ENCODE data around the gene EP300. TPM values are rescaled to one million over a fixed set of nuclear protein-coding genes. Genes with fewer than 3 reads are reported as not detected.

EP300 gene
- total RNA-seq, 1 donor from 2014 or later: 57.9 TPM

DNA sequence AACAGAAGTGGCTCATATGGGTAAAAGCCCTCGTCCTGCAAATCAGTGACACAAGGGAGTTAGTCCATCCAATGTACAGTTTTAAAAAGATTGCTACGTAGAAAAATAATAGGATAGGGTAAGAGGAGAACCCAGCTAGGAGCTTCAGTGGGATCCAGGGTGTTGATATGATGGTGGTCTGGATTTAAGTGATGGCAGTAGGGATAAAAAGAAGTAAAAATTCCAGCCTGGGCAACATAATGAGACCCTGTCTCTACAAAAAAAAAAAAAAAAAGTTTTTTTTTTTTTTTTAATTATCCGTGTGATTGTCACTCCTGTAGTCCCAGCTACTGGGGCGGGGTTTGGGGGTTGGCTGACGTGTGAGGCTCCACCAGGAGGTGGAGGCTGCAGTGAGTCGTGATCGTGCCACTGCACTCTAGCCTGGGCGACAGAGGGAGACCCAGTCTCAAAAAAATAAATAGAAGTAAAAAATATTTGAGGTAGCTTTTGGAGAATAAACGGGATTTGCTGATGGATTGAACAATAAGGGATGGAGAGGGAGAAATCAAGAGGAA lies 105.7 kb downstream of the EP300 start:
- H2AFZ ChIP-seq (replicated peaks): peak overlapping the region; percentile 79
- H3K27ac Mint-ChIP-seq: no peak overlapping the region

DNA sequence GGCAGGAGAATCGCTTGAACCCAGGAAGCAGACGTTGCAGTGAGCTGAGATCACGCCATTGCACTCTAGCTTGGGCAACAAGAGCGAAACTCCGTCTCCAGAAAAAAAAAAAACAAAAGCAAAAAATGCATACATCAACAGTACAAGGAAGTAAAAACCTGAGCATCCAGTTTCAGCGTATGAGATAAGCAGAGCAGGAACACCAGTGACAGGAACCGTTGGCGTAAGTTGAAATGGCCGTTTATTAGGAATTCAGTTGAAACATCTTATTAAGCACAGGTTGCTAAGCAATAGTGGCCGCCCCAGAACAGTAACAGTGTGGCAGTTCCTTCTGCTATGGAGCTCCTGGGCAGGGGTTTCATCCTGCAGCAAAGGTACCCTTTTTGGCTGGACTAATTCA lies 108.7 kb downstream of the EP300 start:
- Histone ChIP-seq H3K4me3 (no peak overlapping the region), H3K27me3 (peaks cover 73% of the 10 kb centered on the region), H3K79me2 (ENCODE audit: low read depth) (peaks cover 10% of the 10 kb centered on the region), H3K4me1 (peaks cover 4% of the 10 kb centered on the region), H3K36me3 (no peaks in the 10 kb centered on the region), H3F3A (ENCODE audit: low read depth) (peaks cover 28% of the 10 kb centered on the region), H4K20me1 (ENCODE audit: low read depth) (no peaks in the 10 kb centered on the region), H2AFZ (replicated peaks) (no peak overlapping the region), H3K9ac (no peak overlapping the region), H3K9me3 (ENCODE audit: low read depth) (no peaks in the 10 kb centered on the region), H3K27ac (no peak overlapping the region), H3K4me2 (no peak overlapping the region)
- TF ChIP-seq EZH2phosphoT487 (IDR thresholded peaks at IDR 0.05) (no peak), EZH2 (IDR thresholded peaks at IDR 0.05) (no peak)
- TF ChIP-seq, protein P1, sequence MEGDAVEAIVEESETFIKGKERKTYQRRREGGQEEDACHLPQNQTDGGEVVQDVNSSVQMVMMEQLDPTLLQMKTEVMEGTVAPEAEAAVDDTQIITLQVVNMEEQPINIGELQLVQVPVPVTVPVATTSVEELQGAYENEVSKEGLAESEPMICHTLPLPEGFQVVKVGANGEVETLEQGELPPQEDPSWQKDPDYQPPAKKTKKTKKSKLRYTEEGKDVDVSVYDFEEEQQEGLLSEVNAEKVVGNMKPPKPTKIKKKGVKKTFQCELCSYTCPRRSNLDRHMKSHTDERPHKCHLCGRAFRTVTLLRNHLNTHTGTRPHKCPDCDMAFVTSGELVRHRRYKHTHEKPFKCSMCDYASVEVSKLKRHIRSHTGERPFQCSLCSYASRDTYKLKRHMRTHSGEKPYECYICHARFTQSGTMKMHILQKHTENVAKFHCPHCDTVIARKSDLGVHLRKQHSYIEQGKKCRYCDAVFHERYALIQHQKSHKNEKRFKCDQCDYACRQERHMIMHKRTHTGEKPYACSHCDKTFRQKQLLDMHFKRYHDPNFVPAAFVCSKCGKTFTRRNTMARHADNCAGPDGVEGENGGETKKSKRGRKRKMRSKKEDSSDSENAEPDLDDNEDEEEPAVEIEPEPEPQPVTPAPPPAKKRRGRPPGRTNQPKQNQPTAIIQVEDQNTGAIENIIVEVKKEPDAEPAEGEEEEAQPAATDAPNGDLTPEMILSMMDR (IDR thresholded peaks at IDR 0.05): no peak
- DNase-seq (ENCODE audit: low spot score): no peak
- H3K9me3 Mint-ChIP-seq: no peaks in the 10 kb centered on the region
- no peaks in the 10 kb centered on the region for H3K36me3 Mint-ChIP-seq
- no peak overlapping the region for H3K27ac Mint-ChIP-seq
- peaks cover 19% of the 10 kb centered on the region for H3K4me1 Mint-ChIP-seq
- H3K27me3 Mint-ChIP-seq (ENCODE audit: insufficient read depth, low read depth): peaks cover 29% of the 10 kb centered on the region
- no peak overlapping the region for H3K4me3 Mint-ChIP-seq

More for the DNA sequence above, 105.7 kb downstream of the EP300 start:
- peaks cover 7% of the 10 kb centered on the region for H3K4me1 Mint-ChIP-seq
- Histone ChIP-seq H3K9ac (no peak overlapping the region), H3F3A (ENCODE audit: low read depth) (peaks cover 22% of the 10 kb centered on the region), H4K20me1 (ENCODE audit: low read depth) (no peaks in the 10 kb centered on the region), H3K4me2 (peak overlapping the region; percentile 91), H3K79me2 (ENCODE audit: low read depth) (no peaks in the 10 kb centered on the region), H3K27me3 (peaks cover 74% of the 10 kb centered on the region), H3K4me3 (peak overlapping the region; percentile 60), H3K36me3 (no peaks in the 10 kb centered on the region), H3K4me1 (no peaks in the 10 kb centered on the region), H3K9me3 (ENCODE audit: low read depth) (no peaks in the 10 kb centered on the region), H3K27ac (no peak overlapping the region)
- TF ChIP-seq, protein P1 (IDR thresholded peaks at IDR 0.05): no peak
- TF ChIP-seq EZH2 (IDR thresholded peaks at IDR 0.05) (no peak), EZH2phosphoT487 (IDR thresholded peaks at IDR 0.05) (no peak)
- H3K36me3 Mint-ChIP-seq: no peaks in the 10 kb centered on the region
- no peaks in the 10 kb centered on the region for H3K9me3 Mint-ChIP-seq
- H3K4me3 Mint-ChIP-seq: peak overlapping the region; percentile 85
- DNase-seq (ENCODE audit: low spot score): peak; percentile 68
- peaks cover 21% of the 10 kb centered on the region for H3K27me3 Mint-ChIP-seq (ENCODE audit: insufficient read depth, low read depth)

DNA sequence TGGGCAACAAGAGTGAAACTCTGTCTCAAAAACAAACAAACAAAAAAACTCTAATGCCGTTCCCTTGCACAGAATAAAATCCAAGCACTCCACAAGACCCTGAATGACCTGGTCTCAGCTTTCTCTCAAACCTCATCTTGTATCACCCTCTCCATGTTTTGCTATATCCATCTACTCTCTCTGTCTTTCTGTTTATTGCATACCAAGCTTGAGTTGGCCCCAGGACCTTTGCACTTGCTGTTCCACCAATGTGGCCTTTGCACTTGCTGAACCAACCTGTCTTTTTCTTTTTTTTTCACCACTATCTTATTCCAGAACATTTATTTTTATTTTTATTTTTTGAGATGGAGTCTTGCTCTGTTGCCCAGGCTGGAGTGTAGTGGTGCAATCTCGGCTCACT lies 110.7 kb downstream of the EP300 start:
- peaks cover 56% of the 10 kb centered on the region for H3K27me3 ChIP-seq
- peaks cover 4% of the 10 kb centered on the region for H3K4me1 ChIP-seq
- no peak overlapping the region for H3K27ac ChIP-seq
- no peak overlapping the region for H3K4me3 ChIP-seq
- H3F3A ChIP-seq (ENCODE audit: low read depth): peaks cover 14% of the 10 kb centered on the region
- no peaks in the 10 kb centered on the region for H3K9me3 Mint-ChIP-seq
- peaks cover 22% of the 10 kb centered on the region for H3K27me3 Mint-ChIP-seq (ENCODE audit: insufficient read depth, low read depth)
- no peaks in the 10 kb centered on the region for H3K9me3 ChIP-seq (ENCODE audit: low read depth)
- H3K79me2 ChIP-seq (ENCODE audit: low read depth): peaks cover 26% of the 10 kb centered on the region
- H2AFZ ChIP-seq (replicated peaks): no peak overlapping the region
- DNase-seq (ENCODE audit: low spot score): no peak
- TF ChIP-seq EZH2phosphoT487 (IDR thresholded peaks at IDR 0.05) (no peak), EZH2 (IDR thresholded peaks at IDR 0.05) (no peak)
- TF ChIP-seq, protein P1 (IDR thresholded peaks at IDR 0.05): no peak
- H3K4me2 ChIP-seq: no peak overlapping the region
- no peaks in the 10 kb centered on the region for H3K36me3 ChIP-seq
- no peak overlapping the region for H3K4me3 Mint-ChIP-seq
- H3K9ac ChIP-seq: no peak overlapping the region
- no peaks in the 10 kb centered on the region for H4K20me1 ChIP-seq (ENCODE audit: low read depth)
- H3K36me3 Mint-ChIP-seq: no peaks in the 10 kb centered on the region
- peak overlapping the region; percentile 58 for H3K27ac Mint-ChIP-seq
- peaks cover 19% of the 10 kb centered on the region for H3K4me1 Mint-ChIP-seq

All from neural progenitor cell (in vitro differentiated cells).